ENCODE results near the gene LPCAT1.
"Not testable (repeated sequence)": the region's sequence is repeated elsewhere in the genome, so short reads cannot be mapped to it uniquely, and the experiment has no call there.

Gene LPCAT1

DNA sequence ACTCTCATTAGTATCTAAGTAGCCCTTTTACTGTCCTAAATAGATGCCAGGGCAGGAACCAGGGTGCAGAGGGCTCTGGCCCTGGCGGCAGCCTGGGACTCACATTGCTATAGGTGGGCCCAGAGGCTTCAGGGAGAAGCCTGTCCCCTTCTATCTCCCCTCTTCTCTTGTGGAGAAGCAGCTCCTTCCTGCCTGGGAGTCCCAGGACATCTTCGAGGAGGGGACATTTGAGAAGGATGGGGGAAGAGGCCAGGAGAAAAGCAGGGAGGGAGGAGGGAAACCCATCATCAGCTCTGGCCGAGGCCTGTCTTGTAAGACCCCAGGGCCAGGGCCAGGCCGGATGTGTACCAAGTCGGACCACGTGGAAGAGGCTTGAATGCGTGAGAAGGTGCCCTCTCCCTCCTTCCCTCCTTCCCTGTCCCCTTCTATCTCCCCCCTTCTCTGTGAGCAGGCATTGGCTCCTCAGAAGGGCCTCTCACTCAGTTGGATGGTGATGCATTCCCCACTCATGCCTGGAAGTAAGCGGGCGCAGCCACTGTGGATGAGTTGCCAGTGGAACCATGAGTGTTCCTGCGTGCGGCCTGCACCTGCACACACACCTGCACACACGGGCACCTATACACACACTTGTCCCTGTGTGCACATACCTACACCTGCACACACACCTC, 20.7 kb upstream of the LPCAT1 start:
- Histone ChIP-seq H3K9ac (ENCODE audit: insufficient read length) (no peak overlapping the region), H3K9me3 (ENCODE audit: low read depth, low read length) (no peaks in the 10 kb centered on the region), H3K27ac (no peak overlapping the region), H3K36me3 (ENCODE audit: insufficient read depth, low read length) (no peaks in the 10 kb centered on the region), H3K4me3 (no peak overlapping the region)
- TF ChIP-seq EZH2 (IDR thresholded peaks at IDR 0.05) (no peak), FOXP2 (optimal IDR thresholded peaks at IDR 0.05; ENCODE audit: control extremely low read depth, extremely low read length, insufficient read depth) (no peak), POLR2AphosphoS5 (IDR thresholded peaks at IDR 0.05; ENCODE audit: borderline replicate concordance, low read depth, low read length) (no peak)
- DNase-seq (ENCODE audit: low read depth, low spot score): no peak

DNA sequence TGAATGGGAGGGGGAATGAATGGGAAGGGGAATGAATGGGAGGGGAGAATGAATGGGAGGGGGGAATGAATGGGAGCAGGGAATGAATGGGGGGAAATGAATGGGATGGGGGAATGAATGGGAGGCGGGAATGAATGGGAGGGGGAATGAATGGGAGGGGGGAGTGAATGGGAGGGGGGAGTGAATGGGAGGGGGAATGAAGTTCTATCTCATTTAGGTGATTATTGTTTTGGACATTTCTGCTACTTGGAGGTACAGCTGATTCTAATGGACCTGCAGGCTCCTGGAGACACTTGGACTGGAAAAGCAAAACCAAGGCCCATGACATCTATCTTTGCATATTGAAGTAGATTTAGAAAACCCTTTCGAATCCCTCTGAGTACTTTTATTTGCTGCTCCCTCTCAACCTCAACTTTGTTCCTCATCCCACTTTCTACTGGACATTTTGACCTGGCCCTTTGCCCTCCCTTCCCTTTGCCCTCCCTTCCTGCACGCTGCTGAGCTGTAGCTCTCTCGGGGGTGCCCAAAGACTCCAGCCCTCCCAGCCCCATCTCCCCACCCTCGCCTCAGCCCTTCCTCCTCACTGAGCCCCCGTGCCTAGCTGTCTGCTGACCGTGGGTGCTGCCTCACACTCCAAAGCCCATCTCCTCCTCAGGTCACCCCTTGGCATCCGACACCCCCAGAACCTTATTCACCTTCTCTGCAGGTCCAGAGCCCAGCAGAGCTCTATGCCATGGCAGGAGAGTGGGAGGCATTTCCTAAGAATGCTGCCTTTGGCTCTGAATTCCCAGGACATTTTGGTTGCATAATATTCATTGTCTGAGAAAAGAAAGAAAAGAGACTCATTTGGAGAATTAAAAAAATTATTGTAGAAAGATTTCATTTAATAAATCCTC, 19.9 kb upstream of the LPCAT1 start:
- Histone ChIP-seq H3K9ac (ENCODE audit: insufficient read length) (no peak overlapping the region), H3K36me3 (ENCODE audit: insufficient read depth, low read length) (no peaks in the 10 kb centered on the region), H3K4me3 (no peak overlapping the region), H3K27ac (no peak overlapping the region), H3K9me3 (ENCODE audit: low read depth, low read length) (no peaks in the 10 kb centered on the region)
- DNase-seq (ENCODE audit: low read depth, low spot score): no peak
- no peak for TF ChIP-seq FOXP2 (optimal IDR thresholded peaks at IDR 0.05; ENCODE audit: control extremely low read depth, extremely low read length, insufficient read depth)
- TF ChIP-seq POLR2AphosphoS5 (IDR thresholded peaks at IDR 0.05; ENCODE audit: borderline replicate concordance, low read depth, low read length): no peak
- no peak for TF ChIP-seq EZH2 (IDR thresholded peaks at IDR 0.05)

DNA sequence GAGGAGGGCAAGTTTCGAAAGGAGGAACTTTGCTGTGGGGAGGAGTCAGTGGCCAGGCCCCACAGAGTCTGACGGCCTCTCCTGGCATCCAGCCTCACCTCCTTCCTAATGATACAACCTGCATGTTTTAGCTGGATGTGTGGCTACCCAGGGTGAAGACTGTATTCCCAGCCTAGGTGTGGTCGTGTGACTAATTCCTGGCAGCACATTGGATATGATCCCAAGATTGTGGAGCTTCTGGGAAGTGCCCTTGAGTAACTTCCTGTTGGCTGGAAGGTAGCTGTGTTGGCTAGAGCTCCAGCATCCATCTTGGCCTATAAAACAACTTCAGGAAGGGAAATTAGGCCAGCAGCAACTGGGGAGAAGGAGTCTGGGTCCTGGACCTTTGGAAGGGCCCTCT, 19.0 kb upstream of the LPCAT1 start:
- no peak for DNase-seq (ENCODE audit: low read depth, low spot score)
- TF ChIP-seq EZH2 (IDR thresholded peaks at IDR 0.05): no peak
- no peak for TF ChIP-seq POLR2AphosphoS5 (IDR thresholded peaks at IDR 0.05; ENCODE audit: borderline replicate concordance, low read depth, low read length)
- no peaks in the 10 kb centered on the region for H3K9me3 ChIP-seq (ENCODE audit: low read depth, low read length)
- H3K4me3 ChIP-seq: no peak overlapping the region
- no peak overlapping the region for H3K9ac ChIP-seq (ENCODE audit: insufficient read length)
- no peak overlapping the region for H3K27ac ChIP-seq
- no peaks in the 10 kb centered on the region for H3K36me3 ChIP-seq (ENCODE audit: insufficient read depth, low read length)

DNA sequence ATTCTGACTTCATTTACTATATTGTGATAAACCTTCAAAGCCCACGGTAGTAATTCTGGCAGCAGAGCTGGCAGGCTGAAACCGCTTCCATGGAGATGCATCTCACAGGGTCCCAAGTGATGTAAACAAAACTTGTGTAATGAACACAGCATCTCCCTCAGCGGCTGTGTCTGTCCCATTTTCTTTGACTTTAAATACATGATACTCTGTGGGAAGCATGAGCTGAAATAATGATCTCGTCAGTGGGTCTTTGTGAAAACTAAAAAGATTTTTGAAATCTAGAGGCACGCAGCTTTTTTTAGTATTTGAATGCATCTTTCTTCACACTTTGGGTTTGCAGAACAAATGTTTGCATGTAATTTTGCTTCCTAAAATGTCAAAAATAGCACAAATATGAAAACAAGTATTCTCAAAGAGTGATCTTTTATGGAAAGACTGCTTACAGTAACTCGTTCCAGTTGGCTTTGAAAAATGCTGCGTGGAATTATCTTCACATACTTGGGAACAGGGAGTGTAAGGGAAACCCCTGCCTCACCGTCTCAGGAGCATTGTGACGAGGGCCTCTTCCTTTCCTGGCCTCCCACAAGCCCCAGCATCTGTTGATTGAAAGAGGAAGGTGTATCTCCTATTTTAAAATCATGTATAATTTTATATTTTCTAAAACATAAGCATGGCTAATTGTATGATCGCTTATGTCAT, 18.1 kb upstream of the LPCAT1 start:
- no peaks in the 10 kb centered on the region for H3K36me3 ChIP-seq (ENCODE audit: insufficient read depth, low read length)
- no peak overlapping the region for H3K27ac ChIP-seq
- DNase-seq (ENCODE audit: low read depth, low spot score): no peak
- no peak overlapping the region for H3K9ac ChIP-seq (ENCODE audit: insufficient read length)
- no peak overlapping the region for H3K4me3 ChIP-seq
- no peaks in the 10 kb centered on the region for H3K9me3 ChIP-seq (ENCODE audit: low read depth, low read length)
- no peak for TF ChIP-seq FOXP2 (optimal IDR thresholded peaks at IDR 0.05; ENCODE audit: control extremely low read depth, extremely low read length, insufficient read depth)
- no peak for TF ChIP-seq EZH2 (IDR thresholded peaks at IDR 0.05)
- no peak for TF ChIP-seq POLR2AphosphoS5 (IDR thresholded peaks at IDR 0.05; ENCODE audit: borderline replicate concordance, low read depth, low read length)

DNA sequence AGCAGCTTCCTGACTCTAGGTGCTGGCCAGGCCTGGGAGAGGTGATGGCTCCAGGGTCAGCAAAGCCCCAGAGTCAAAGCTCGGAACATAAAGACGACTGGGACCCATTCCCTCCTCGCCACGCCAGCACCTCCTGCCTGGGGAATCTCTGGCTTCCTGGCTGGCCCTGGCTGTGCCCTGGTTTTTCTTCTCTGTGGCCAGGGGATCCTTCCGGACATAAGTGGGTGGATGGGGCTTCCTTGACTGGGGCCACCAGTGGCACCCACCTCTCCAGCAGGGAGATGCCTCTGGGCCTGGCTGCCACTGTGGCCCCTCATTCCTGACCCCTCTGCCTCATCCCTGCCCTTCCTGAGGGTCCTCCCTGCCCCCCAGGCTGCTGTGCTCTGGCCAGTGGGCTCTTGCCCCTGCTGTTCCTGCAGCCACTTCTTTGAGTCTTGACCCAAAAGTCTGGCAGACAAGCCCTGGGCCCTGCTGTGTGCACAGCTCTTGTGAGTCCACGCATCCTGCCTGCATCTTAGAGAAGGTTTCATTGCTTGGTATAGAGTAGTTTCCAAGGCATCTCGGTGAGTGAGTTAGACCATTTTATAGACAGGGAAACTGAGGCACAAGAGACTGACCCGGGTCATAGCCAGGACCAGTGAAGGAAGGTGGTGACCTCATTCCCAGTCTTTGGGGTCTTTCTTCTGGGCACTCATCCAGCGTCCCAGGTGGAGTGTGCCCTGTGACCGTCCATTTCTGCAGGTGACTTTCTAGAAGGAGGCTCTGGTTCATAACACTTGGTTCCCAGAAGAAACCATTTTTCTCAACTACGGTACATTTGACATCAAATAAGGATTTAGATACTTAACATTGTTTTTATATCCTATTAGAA, 17.3 kb upstream of the LPCAT1 start:
- Histone ChIP-seq H3K36me3 (ENCODE audit: insufficient read depth, low read length) (no peaks in the 10 kb centered on the region), H3K4me3 (no peak overlapping the region), H3K9ac (ENCODE audit: insufficient read length) (no peak overlapping the region), H3K9me3 (ENCODE audit: low read depth, low read length) (no peaks in the 10 kb centered on the region), H3K27ac (no peak overlapping the region)
- DNase-seq (ENCODE audit: low read depth, low spot score): no peak
- TF ChIP-seq POLR2AphosphoS5 (IDR thresholded peaks at IDR 0.05; ENCODE audit: borderline replicate concordance, low read depth, low read length): no peak
- no peak for TF ChIP-seq EZH2 (IDR thresholded peaks at IDR 0.05)

DNA sequence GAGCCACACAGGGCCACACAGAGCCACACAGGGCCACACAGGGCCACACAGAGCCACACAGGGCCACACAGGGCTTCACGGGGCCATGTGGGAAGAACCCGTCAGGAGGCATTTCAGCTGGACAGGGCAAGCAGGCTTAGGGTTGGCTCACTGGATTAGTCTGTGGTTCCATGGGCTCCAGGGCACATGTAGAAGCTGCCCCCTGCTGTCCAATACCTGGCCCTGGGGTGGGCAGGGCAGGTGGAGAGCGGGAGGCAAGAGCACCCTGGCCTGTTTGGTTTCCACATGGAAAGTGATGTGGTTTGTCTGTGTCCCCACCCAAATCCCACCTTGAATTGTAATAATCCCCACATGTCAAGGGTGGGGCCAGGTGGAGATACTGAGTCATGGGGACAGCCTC, 16.4 kb upstream of the LPCAT1 start:
- H3K36me3 ChIP-seq (ENCODE audit: insufficient read depth, low read length): no peaks in the 10 kb centered on the region
- no peak for TF ChIP-seq EZH2 (IDR thresholded peaks at IDR 0.05)
- no peak for TF ChIP-seq POLR2AphosphoS5 (IDR thresholded peaks at IDR 0.05; ENCODE audit: borderline replicate concordance, low read depth, low read length)
- no peak overlapping the region for H3K27ac ChIP-seq
- no peak overlapping the region for H3K9ac ChIP-seq (ENCODE audit: insufficient read length)
- H3K9me3 ChIP-seq (ENCODE audit: low read depth, low read length): no peaks in the 10 kb centered on the region
- no peak for DNase-seq (ENCODE audit: low read depth, low spot score)
- no peak overlapping the region for H3K4me3 ChIP-seq

DNA sequence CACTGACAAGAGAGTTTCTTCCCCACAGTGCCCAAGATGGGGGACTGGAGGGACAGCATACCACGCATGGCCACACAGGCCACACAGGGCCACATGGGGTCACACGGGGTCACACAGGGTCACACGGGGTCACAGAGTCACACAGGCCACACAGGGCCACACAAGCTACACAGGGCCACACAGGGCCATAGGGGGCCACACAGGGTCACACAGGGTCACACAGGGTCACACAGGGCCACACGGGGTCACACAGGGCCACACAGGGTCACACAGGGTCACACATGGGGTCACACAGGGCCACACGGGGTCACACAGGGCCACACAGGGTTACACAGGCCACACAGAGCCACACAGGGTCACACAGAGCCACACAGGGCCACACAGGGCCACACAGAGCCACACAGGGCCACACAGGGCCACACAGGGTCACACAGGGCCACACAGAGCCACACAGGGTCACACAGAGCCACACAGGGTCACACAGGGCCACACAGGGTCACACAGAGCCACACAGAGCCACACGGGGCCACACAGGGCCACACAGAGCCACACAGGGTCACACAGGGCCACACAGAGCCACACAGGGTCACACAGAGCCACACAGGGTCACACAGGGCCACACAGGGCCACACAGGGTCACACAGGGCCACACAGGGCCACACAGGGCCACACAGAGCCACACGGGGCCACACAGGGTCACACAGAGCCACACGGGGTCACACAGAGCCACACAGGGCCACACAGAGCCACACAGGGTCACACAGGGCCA, 15.8 kb upstream of the LPCAT1 start:
- not testable (repeated sequence) for H3K9ac ChIP-seq (ENCODE audit: insufficient read length); H3K4me3 ChIP-seq; H3K27ac ChIP-seq; H3K9me3 ChIP-seq (ENCODE audit: low read depth, low read length); H3K36me3 ChIP-seq (ENCODE audit: insufficient read depth, low read length); DNase-seq (ENCODE audit: low read depth, low spot score)

Data from SK-N-MC (cell line).